Endothelial cell of umbilical vein (primary cell): ENCODE measurements around the gene PUS1. TPM values are rescaled to one million over a fixed set of nuclear protein-coding genes. Genes with fewer than 3 reads are reported as not detected.

Experiments used
- BruUV-seq: library from RNA; stranded (reverse); fragments of 400-500 nt; replicated peaks from 2 replicates; lab custom pipeline; 2021; lab: Mats Ljungman, UMichigan
- CTCF ChIA-PET: fragments of 300-600, 350-600 bp; sonication (Branson Sonifier 250); formaldehyde crosslinking; loops from one replicate; lab custom pipeline; 2021; ENCODE audit warnings: antibody characterized with exemption, inconsistent platforms; lab: Charles Lee
- POLR2A ChIA-PET: fragments of 300-600, 350-600 bp; sonication (Branson Sonifier 250); formaldehyde crosslinking; loops from one replicate; lab custom pipeline; 2021; ENCODE audit warnings: antibody characterized with exemption, inconsistent platforms; lab: Charles Lee
- DNase-seq: peaks from one replicate; pipeline ENCODE4 v3.0.0-alpha.2; 2011; ENCODE audit warnings: low read depth, low spot score
- FAIRE-seq: peaks from 2 replicates; lab custom pipeline; 2011; peaks lifted over from hg19 to GRCh38; lab: Jason Lieb, UNC
- H2AFZ ChIP-seq: 2 replicates; pipeline ENCODE4 v1.6.0; 2012; ENCODE audit warnings: low read depth, low read length, control low read depth, inconsistent platforms
- H3K27ac ChIP-seq: 2 replicates; pipeline ENCODE4 v1.5.1; 2011; ENCODE audit warnings: low read depth, mild to moderate bottlenecking, control low read depth, low read length, moderate library complexity; ENCODE audit not compliant: insufficient read depth
- H3K27me3 ChIP-seq, 2 experiments: 2 replicates each; pipeline versions ENCODE4 v1.6.0 to v1.6.1; 2011; ENCODE audit warnings: low read length in 2 of 2, mixed read lengths in 1 of 2; ENCODE audit not compliant: control insufficient read depth in 2 of 2, insufficient read depth in 2 of 2
- H3K36me3 ChIP-seq, 2 experiments: 2 replicates in 1 of 2; 3 replicates in 1 of 2; pipeline ENCODE4 v1.5.1; 2011; ENCODE audit warnings: low read length in 2 of 2, mild to moderate bottlenecking in 1 of 2, moderate library complexity in 1 of 2; ENCODE audit not compliant: control insufficient read depth in 2 of 2, insufficient read depth in 2 of 2; ENCODE audit errors: extremely low read depth in 1 of 2
- H3K4me1 ChIP-seq: 3 replicates; pipeline ENCODE4 v1.5.1; 2011; ENCODE audit warnings: mild to moderate bottlenecking, low read length; ENCODE audit not compliant: control insufficient read depth, insufficient read depth; ENCODE audit errors: extremely low read depth
- H3K4me2 ChIP-seq: 2 replicates; pipeline ENCODE4 v1.6.1; 2011; ENCODE audit warnings: low read length, control low read depth, mixed read lengths; ENCODE audit not compliant: insufficient read depth
- H3K4me3 ChIP-seq, 3 experiments: fragments of 200-600 bp in 1 of 3; sonication (generic), shearing (Covaris generic) in 1 of 3; replicated peaks in 1 of 3; 2 replicates each; pipeline ENCODE4 v1.5.1; 2011 to 2016; ENCODE audit warnings: control low read depth in 3 of 3, low read length in 3 of 3, mild to moderate bottlenecking in 2 of 3, inconsistent platforms in 1 of 3, low read depth in 1 of 3, moderate library complexity in 1 of 3; ENCODE audit not compliant: insufficient read depth in 1 of 3
- H3K79me2 ChIP-seq: 2 replicates; pipeline ENCODE4 v1.6.0; 2012; ENCODE audit warnings: low read length, inconsistent platforms; ENCODE audit not compliant: control insufficient read depth, insufficient read depth
- H3K9ac ChIP-seq: replicated peaks from 2 replicates; pipeline ENCODE3; 2011; ENCODE audit warnings: low read length, control low read depth; ENCODE audit not compliant: insufficient read depth; ENCODE audit errors: extremely low read depth
- H3K9me1 ChIP-seq: replicated peaks from 3 replicates; pipeline ENCODE4 v1.6.0; 2011; ENCODE audit warnings: mild to moderate bottlenecking, low read length; ENCODE audit not compliant: control insufficient read depth, insufficient read depth; ENCODE audit errors: extremely low read depth
- H3K9me3 ChIP-seq: replicated peaks from 2 replicates; pipeline ENCODE4 v1.5.1; 2012; ENCODE audit warnings: low read length, inconsistent platforms; ENCODE audit not compliant: control insufficient read depth, insufficient read depth
- H4K20me1 ChIP-seq: replicated peaks from 2 replicates; pipeline ENCODE3; 2011; ENCODE audit warnings: mild to moderate bottlenecking, low read length; ENCODE audit not compliant: control insufficient read depth, insufficient read depth; ENCODE audit errors: extremely low read depth
- CTCF ChIP-seq, 2 donors: IDR thresholded peaks; 1 replicate in 1 of 2; 2 replicates in 1 of 2; pipeline ENCODE4 v1.5.1; 2011; ENCODE audit warnings: low read length in 2 of 2, mild to moderate bottlenecking in 2 of 2, moderate library complexity in 2 of 2, control low read depth in 1 of 2, inconsistent platforms in 1 of 2, low read depth in 1 of 2; ENCODE audit not compliant: insufficient read depth in 1 of 2; ENCODE audit errors: extremely low read depth in 1 of 2
- EZH2 ChIP-seq: IDR thresholded peaks from 2 replicates; pipeline ENCODE4 v1.6.1; 2012; ENCODE audit warnings: borderline replicate concordance, low read depth, mild to moderate bottlenecking, moderate library complexity, low read length, inconsistent platforms; ENCODE audit not compliant: severe bottlenecking
- GATA2 ChIP-seq: IDR thresholded peaks from 2 replicates; pipeline ENCODE4 v1.7.0; 2011; ENCODE audit warnings: low read depth, mild to moderate bottlenecking, moderate library complexity, mixed read lengths, low read length; ENCODE audit not compliant: insufficient read length, insufficient read depth
- JUN ChIP-seq: IDR thresholded peaks from 2 replicates; pipeline ENCODE4 v1.6.1; 2011; ENCODE audit warnings: borderline replicate concordance, low read depth; ENCODE audit not compliant: insufficient read length, insufficient read depth
- MAX ChIP-seq: IDR thresholded peaks from 2 replicates; pipeline ENCODE4 v1.6.1; 2011; ENCODE audit not compliant: insufficient read depth, insufficient read length
- MYC ChIP-seq: IDR thresholded peaks from one replicate; pipeline ENCODE4 v1.6.1; 2011; ENCODE audit warnings: mild to moderate bottlenecking, low read depth, low read length
- POLR2A ChIP-seq: IDR thresholded peaks from 2 replicates; pipeline ENCODE4 v1.6.1; 2012; ENCODE audit warnings: low read depth, mild to moderate bottlenecking, control low read depth, low read length
- dilution Hi-C: fragments of 300-500 bp; cut with MboI; formaldehyde crosslinking; loops from one replicate; pipeline ENCODE4 v1.15.0; 2019; ENCODE audit warnings: low sequenced_read_pairs; ENCODE audit not compliant: extremely low pct_ligation_motif_present
- intact Hi-C: fragments of 100-400 bp; cut with micrococcal nuclease; formaldehyde crosslinking; loops from one replicate; pipeline ENCODE4 v1.10.0; 2022
- polyA plus RNA-seq, 4 experiments: library from polyadenylated mRNA; depleted of rRNA in 3 of 4; stranded (reverse) in 3 of 4; unstranded in 1 of 4; fragments of >200 nt; gene quantifications; 2 replicates each; pipeline versions ENCODE4 v1.2.1 to v1.2.3, GENCODE V29; 2011 to 2012; ENCODE audit warnings: missing spikeins in 1 of 4
- total RNA-seq: library from RNA; stranded (reverse); gene quantifications from 2 replicates; pipeline ENCODE4 v1.2.3, GENCODE V29; 2021

Gene PUS1
- total and polyA plus RNA-seq, 2 donors (not counting 3 experiments of a cell fraction or from before 2014, with no cell fraction given) = 33.9 to 52.2 TPM

GRCh38 chr12:131928080-131928710 lies 881 bp upstream of the PUS1 start:
- CTCF ChIA-PET = interaction anchor here (0.6 to 1.2 kb wide), 3 partner anchors 21 to 778 kb away, joined by 4 read pairs; partner anchors contain the start of gene EP400
- H3K9ac ChIP-seq = peak overlapping the region; percentile 62
- POLR2A ChIA-PET = interaction anchor here (0.6 kb wide), 1 partner anchor 29 kb away, joined by 3 read pairs; no protein-coding TSS in a partner anchor

More at GRCh38 chr12:131928080-131928710, 881 bp upstream of the PUS1 start:
- Histone ChIP-seq H3K9me3 (no peaks in the 10 kb centered on the region), H3K79me2 (peaks cover 24% of the 10 kb centered on the region), H3K4me3 (peak overlapping the region; percentile 73 to 96 (median 83)), H4K20me1 (no peaks in the 10 kb centered on the region), H3K27ac (peak overlapping the region; percentile 40), H3K4me2 (peak overlapping the region; percentile 79), H3K9me1 (no peaks in the 10 kb centered on the region), H2AFZ (peak overlapping the region; percentile 83), H3K36me3 (peaks cover 10 to 13% of the 10 kb centered on the region in 2 experiments), H3K27me3 (no peaks in the 10 kb centered on the region), H3K4me1 (peaks cover 8% of the 10 kb centered on the region)
- dilution Hi-C loops = no loop called here
- DNase-seq = no peak
- TF ChIP-seq MAX (no peak), GATA2 (no peak), MYC (no peak), POLR2A (no peak), EZH2 (no peak), CTCF (IDR thresholded peaks at IDR 0.05; ENCODE audit: extremely low read depth in 1 of 2, insufficient read depth in 1 of 2, low read depth in 1 of 2, low read length in 2 of 2) (no peak), JUN (no peak)
- TSS peak; percentile 48 for BruUV-seq
- peak; percentile 94 for FAIRE-seq
- intact Hi-C loops = loop anchor here (2.0 kb wide), 1 partner anchor 15 kb away; no protein-coding TSS in a partner anchor
